Loucy (cell line): Measurements from ENCODE around the gene CGAS.

ENCODE experiments used
- H2AFZ ChIP-seq: fragments of 200-600 bp; sonication (generic); 2 replicates; pipeline ENCODE4 v1.6.0; 2016; ENCODE audit warnings: antibody characterized with exemption, mild to moderate bottlenecking, low read length, moderate library complexity
- H3F3A ChIP-seq: fragments of 200-600 bp; 2 replicates; pipeline ENCODE4 v1.6.0; 2016; ENCODE audit warnings: antibody characterized with exemption, low read depth, mild to moderate bottlenecking
- H3K27me3 ChIP-seq: fragments of 200-600 bp; sonication (generic); 2 replicates; pipeline ENCODE4 v1.6.1; 2014; ENCODE audit warnings: low read length, mild to moderate bottlenecking; ENCODE audit not compliant: insufficient read depth, poor library complexity, severe bottlenecking
- H3K36me3 ChIP-seq: fragments of 200-600 bp; sonication (generic); 2 replicates; pipeline ENCODE4 v1.6.1; 2016; ENCODE audit warnings: low read length; ENCODE audit not compliant: insufficient read depth
- H3K4me1 ChIP-seq: fragments of 200-600 bp; sonication (generic); 2 replicates; pipeline ENCODE4 v1.5.1; 2014; ENCODE audit warnings: low read length, mild to moderate bottlenecking; ENCODE audit not compliant: insufficient read depth, poor library complexity, severe bottlenecking
- H3K4me2 ChIP-seq: fragments of 200-600 bp; sonication (generic); 2 replicates; pipeline ENCODE4 v1.6.0; 2014; ENCODE audit warnings: antibody characterized with exemption, low read length, low read depth, mild to moderate bottlenecking; ENCODE audit not compliant: poor library complexity, severe bottlenecking
- H3K4me3 ChIP-seq: fragments of 200-600 bp; sonication (generic); 2 replicates; pipeline ENCODE4 v1.5.1; 2014; ENCODE audit warnings: low read length, mild to moderate bottlenecking, mixed read lengths; ENCODE audit not compliant: poor library complexity, severe bottlenecking
- H3K79me2 ChIP-seq: fragments of 200-600 bp; sonication (generic); 2 replicates; pipeline ENCODE4 v1.6.1; 2014; ENCODE audit warnings: low read length; ENCODE audit not compliant: insufficient read depth
- H3K9ac ChIP-seq: fragments of 200-600 bp; sonication (generic); 2 replicates; pipeline ENCODE4 v1.6.0; 2014; ENCODE audit warnings: mild to moderate bottlenecking, low read depth, low read length, moderate library complexity; ENCODE audit not compliant: poor library complexity, severe bottlenecking
- H3K9me2 ChIP-seq: fragments of 200-600 bp; sonication (generic); replicated peaks from 2 replicates; pipeline ENCODE4 v1.6.1; 2016; ENCODE audit warnings: low read depth, low read length, mixed read lengths
- H3K9me3 ChIP-seq: fragments of 200-600 bp; sonication (generic); 2 replicates; pipeline ENCODE4 v1.6.1; 2014; ENCODE audit warnings: mild to moderate bottlenecking, antibody characterized with exemption, low read length, low read depth; ENCODE audit not compliant: insufficient read depth
- H4K20me1 ChIP-seq: fragments of 200-600 bp; sonication (generic); 2 replicates; pipeline ENCODE4 v1.6.0; 2014; ENCODE audit warnings: antibody characterized with exemption, low read length, mild to moderate bottlenecking; ENCODE audit not compliant: insufficient read depth, poor library complexity, severe bottlenecking
- EZH2phosphoT487 ChIP-seq: fragments of 200-600 bp; IDR thresholded peaks from 2 replicates; pipeline ENCODE4 v1.6.1; 2018; ENCODE audit warnings: antibody characterized with exemption, mild to moderate bottlenecking, moderate library complexity, borderline replicate concordance
- TF ChIP-seq, protein P1 (sequence below): fragments of 200-600 bp; sonication (generic); conservative IDR thresholded peaks from 2 replicates; pipeline ENCODE4 v1.5.1; 2014; ENCODE audit warnings: mild to moderate bottlenecking, antibody characterized with exemption, low read length

Gene CGAS

DNA sequence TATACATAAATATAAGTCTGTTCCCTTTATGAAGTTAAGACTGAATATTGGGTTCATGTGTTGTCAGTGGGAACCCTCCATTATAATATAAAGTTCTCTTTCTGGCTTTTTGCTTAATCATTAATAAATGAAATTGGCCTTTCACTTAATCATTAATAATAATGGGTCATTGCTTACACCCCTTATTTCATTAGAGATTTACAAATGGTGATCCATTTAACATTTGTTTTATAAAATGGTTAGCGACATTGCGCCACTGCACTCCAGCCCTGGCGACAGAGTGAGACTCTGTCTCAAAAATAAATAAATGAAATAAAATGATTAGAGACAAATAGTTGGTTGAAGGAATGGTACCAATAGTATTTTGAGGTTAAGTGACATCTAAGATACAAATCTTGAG is 39.0 kb downstream of the CGAS start:
- TF ChIP-seq EZH2phosphoT487: no peak
- TF ChIP-seq, protein P1, sequence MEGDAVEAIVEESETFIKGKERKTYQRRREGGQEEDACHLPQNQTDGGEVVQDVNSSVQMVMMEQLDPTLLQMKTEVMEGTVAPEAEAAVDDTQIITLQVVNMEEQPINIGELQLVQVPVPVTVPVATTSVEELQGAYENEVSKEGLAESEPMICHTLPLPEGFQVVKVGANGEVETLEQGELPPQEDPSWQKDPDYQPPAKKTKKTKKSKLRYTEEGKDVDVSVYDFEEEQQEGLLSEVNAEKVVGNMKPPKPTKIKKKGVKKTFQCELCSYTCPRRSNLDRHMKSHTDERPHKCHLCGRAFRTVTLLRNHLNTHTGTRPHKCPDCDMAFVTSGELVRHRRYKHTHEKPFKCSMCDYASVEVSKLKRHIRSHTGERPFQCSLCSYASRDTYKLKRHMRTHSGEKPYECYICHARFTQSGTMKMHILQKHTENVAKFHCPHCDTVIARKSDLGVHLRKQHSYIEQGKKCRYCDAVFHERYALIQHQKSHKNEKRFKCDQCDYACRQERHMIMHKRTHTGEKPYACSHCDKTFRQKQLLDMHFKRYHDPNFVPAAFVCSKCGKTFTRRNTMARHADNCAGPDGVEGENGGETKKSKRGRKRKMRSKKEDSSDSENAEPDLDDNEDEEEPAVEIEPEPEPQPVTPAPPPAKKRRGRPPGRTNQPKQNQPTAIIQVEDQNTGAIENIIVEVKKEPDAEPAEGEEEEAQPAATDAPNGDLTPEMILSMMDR: no peak
- H3K9ac ChIP-seq: no peak overlapping the region

DNA sequence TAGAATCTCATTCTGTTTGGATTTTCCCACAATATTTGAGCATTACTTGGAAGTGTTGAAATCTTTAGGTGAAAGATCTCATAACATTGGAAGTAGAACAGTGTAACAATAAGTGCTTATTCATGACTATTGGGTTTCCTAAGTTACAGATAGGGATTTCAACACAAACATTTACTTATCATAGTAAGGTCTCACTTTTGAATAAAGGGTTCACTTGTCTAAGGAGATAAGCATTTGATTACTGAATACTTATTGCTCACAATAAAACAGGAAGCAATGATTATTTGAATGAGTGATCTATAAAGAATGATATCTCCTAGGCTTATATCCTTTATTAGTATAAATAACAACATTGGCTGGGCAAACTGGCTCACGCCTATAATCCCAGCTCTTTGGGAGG is 42.7 kb downstream of the CGAS start:
- H3K4me1 ChIP-seq: no peaks in the 10 kb centered on the region
- H4K20me1 ChIP-seq: no peaks in the 10 kb centered on the region
- H3K9me2 ChIP-seq: no peaks in the 10 kb centered on the region
- H3K9ac ChIP-seq: no peak overlapping the region
- H3K4me3 ChIP-seq: no peak overlapping the region
- no peak overlapping the region for H3K4me2 ChIP-seq
- H2AFZ ChIP-seq: no peak overlapping the region
- H3K27me3 ChIP-seq: no peaks in the 10 kb centered on the region
- H3F3A ChIP-seq: no peaks in the 10 kb centered on the region
- H3K9me3 ChIP-seq: no peaks in the 10 kb centered on the region
- H3K36me3 ChIP-seq: no peaks in the 10 kb centered on the region
- no peaks in the 10 kb centered on the region for H3K79me2 ChIP-seq
- no peak for TF ChIP-seq EZH2phosphoT487
- TF ChIP-seq, protein P1: no peak

More for the DNA sequence above, 39.0 kb downstream of the CGAS start:
- Histone ChIP-seq H4K20me1 (no peaks in the 10 kb centered on the region), H3K9me2 (no peaks in the 10 kb centered on the region), H3K4me2 (no peak overlapping the region), H2AFZ (no peak overlapping the region), H3F3A (no peaks in the 10 kb centered on the region), H3K4me1 (no peaks in the 10 kb centered on the region), H3K27me3 (no peaks in the 10 kb centered on the region), H3K4me3 (no peak overlapping the region), H3K79me2 (no peaks in the 10 kb centered on the region), H3K9me3 (no peaks in the 10 kb centered on the region), H3K36me3 (no peaks in the 10 kb centered on the region)

DNA sequence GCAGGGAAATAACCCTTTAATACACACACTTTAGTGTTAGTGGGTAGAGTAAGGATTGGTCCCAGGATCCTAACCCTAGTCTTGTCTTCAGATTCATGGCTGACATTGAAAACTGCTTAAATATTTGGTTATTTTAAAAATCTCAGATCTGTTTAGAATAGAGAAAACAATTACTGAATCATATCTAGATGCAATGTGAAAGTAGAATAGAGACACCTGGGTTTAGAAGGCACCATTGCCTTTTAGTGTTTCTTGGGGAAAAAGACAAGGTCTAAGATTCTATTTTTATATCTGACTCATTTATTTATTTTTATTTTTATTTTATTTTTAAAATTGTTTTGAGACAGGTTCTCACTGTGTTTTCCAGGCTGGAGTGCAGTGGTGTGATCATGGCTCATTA is 51.4 kb downstream of the CGAS start:
- H3K9ac ChIP-seq: no peak overlapping the region
- H3K4me2 ChIP-seq: no peak overlapping the region
- H3K79me2 ChIP-seq: no peaks in the 10 kb centered on the region
- no peaks in the 10 kb centered on the region for H4K20me1 ChIP-seq
- no peak overlapping the region for H3K4me3 ChIP-seq
- H3F3A ChIP-seq: no peaks in the 10 kb centered on the region
- no peaks in the 10 kb centered on the region for H3K4me1 ChIP-seq
- no peak overlapping the region for H2AFZ ChIP-seq
- no peak for TF ChIP-seq EZH2phosphoT487
- no peaks in the 10 kb centered on the region for H3K36me3 ChIP-seq
- H3K27me3 ChIP-seq: no peaks in the 10 kb centered on the region
- H3K9me2 ChIP-seq: no peaks in the 10 kb centered on the region
- no peaks in the 10 kb centered on the region for H3K9me3 ChIP-seq

DNA sequence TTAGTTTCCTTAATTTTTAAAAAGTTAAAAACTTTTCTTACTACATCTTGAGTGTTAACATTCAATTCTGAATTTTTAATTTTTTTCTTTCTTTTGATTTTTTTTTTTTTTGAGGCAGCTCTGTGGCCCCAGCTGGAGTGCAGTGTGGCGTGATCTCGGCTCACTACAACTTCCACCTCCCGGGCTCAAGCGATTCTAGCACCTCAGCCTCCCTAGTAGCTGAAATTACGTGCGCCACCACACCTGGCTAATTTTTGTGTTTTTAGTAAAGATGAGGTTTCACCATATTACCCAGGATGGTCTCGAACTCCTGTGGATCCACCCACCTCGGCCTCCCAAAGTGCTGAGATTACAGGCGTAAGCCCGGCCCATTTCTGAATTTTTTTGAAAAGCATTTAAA is 56.2 kb downstream of the CGAS start:
- H3F3A ChIP-seq: no peaks in the 10 kb centered on the region
- no peaks in the 10 kb centered on the region for H3K4me1 ChIP-seq
- TF ChIP-seq, protein P1: no peak
- no peak for TF ChIP-seq EZH2phosphoT487
- H3K9me3 ChIP-seq: no peaks in the 10 kb centered on the region
- H2AFZ ChIP-seq: no peak overlapping the region
- H3K9ac ChIP-seq: no peak overlapping the region
- no peaks in the 10 kb centered on the region for H3K36me3 ChIP-seq
- H3K27me3 ChIP-seq: no peaks in the 10 kb centered on the region
- no peak overlapping the region for H3K4me3 ChIP-seq
- no peak overlapping the region for H3K4me2 ChIP-seq
- no peaks in the 10 kb centered on the region for H4K20me1 ChIP-seq
- no peaks in the 10 kb centered on the region for H3K79me2 ChIP-seq
- no peaks in the 10 kb centered on the region for H3K9me2 ChIP-seq
